GM19395 (cell line): Measurements from ENCODE around the gene TBX4.

Source experiments
- ATAC-seq: cut with Tn5 transposase; IDR thresholded peaks from one replicate; pipeline ENCODE4 v1.9.1; 2021; ENCODE audit warnings: mild to moderate bottlenecking, moderate library complexity; ENCODE audit not compliant: unreplicated experiment

Gene TBX4

DNA sequence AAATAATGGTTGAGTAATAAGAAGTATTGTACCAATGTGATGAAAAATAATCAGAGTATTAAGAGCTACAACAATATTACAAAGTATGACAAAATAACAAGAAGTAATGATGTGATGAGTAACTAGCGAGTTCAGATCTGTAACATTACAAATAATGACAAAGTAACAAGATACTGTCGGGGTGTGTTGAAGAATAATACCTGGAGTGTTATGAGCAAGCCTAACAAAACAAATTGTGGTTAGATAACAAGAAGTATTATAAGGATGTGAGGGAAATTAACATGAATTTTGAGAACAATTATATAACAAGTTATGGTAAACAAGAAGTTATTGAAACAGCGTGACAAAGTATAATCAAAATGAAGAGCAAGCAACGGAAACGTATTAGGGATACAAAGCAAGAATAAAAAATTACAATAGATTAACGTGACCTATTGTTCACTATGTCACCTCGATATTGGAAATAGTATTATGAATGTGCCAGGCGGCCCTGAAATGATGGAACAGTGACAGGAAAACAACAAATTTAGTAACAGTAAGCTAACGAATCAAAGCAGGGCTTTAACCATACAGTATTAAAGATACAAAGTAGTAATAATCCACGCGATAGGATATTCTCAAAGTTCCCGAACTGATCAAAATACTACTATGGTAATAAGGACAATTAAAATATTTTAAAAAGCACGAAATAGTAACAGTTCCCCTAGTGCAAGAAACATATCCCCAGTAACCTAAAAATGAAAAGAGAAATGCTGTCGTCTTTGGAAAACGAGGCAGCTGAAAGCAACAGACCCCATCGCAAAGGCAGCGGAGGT is 1.6 kb downstream of the TBX4 start:
- ATAC-seq: no peak

GRCh38 chr17:61454381-61455323 is 2.4 kb downstream of the TBX4 start:
- ATAC-seq: no peak

GRCh38 chr17:61455324-61456060 is 3.3 kb downstream of the TBX4 start:
- no peak for ATAC-seq

GRCh38 chr17:61456061-61456681 is 3.9 kb downstream of the TBX4 start:
- no peak for ATAC-seq

DNA sequence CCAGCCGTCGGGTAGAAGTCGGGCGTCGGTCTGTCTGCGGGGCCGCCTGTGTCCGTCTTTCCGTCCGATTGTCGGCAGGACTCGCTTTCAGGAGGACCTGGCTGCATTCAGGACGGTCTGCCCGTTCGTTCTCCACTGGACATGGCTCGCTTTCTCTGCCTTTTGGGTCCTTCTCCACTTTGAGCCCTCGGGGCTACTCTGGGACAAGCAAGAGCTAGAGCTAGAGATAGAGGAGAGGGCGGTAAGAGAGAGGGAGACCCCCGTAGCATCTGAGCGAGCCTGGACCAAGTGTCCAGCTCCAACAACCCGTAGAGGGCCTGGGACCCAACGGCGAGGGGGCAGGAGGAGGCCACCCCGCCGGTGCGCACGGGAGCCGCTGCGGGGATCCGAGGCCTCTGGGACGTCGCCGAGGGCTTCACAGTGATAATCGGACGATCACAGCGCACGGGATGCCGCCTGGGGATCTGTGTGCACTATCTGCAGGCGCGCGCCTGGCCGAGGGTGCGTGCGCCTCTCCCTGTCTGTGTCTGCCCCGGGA is 4.5 kb downstream of the TBX4 start:
- no peak for ATAC-seq

DNA sequence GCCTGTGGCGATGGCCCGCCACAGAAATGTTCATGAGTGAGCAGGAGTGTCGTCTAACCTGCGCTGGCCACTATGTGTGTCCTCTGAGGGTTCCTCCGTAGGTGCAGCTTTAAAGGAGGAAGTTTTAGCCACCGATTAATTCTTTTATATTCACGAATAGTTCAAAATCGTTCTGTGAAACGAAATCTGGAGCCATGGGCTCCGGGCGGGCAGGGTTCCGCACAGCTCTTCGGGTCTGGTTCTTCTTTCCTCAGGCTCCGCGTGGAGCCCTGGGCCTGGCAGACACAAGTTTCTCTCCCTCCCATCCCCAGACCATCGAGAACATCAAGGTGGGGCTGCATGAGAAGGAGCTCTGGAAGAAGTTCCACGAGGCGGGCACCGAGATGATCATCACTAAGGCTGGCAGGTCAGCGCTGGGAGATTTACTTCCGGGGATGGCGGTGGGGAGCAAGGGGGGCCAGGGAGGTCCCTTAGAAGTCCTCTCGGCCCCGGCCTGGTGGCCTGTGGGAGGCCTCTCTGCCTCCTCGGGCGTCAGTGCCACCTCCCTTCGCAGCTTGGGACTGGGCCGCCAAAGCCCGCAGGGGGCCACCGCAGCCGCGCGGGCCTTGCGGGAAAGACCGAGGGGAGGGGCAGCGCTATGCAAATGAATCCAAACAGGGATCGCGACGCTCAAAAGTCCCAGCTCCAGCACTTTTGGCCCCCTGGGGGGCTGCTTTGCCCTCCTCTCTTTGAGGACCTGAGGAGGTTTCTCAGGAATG is 5.2 kb downstream of the TBX4 start:
- ATAC-seq: no peak

DNA sequence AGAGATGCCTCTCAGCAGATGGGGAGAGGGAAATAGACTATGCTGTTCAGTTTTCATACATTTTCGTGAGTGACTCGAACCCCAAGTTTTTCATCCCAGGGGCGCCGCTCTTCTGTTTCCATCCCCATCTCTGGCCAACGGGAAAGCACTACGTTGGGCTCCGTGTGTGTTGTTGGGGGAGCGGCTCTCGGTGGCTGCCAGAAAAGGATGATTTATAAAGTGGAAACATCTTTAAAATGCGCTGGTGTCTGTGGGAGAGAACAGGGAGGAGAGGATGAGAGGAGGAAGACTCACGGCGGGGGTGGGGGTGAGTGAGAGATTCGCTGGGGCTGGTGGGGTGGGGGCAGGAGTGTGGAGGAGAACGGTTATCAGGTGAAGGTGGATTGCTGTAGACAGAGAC is 5.8 kb downstream of the TBX4 start:
- no peak for ATAC-seq

DNA sequence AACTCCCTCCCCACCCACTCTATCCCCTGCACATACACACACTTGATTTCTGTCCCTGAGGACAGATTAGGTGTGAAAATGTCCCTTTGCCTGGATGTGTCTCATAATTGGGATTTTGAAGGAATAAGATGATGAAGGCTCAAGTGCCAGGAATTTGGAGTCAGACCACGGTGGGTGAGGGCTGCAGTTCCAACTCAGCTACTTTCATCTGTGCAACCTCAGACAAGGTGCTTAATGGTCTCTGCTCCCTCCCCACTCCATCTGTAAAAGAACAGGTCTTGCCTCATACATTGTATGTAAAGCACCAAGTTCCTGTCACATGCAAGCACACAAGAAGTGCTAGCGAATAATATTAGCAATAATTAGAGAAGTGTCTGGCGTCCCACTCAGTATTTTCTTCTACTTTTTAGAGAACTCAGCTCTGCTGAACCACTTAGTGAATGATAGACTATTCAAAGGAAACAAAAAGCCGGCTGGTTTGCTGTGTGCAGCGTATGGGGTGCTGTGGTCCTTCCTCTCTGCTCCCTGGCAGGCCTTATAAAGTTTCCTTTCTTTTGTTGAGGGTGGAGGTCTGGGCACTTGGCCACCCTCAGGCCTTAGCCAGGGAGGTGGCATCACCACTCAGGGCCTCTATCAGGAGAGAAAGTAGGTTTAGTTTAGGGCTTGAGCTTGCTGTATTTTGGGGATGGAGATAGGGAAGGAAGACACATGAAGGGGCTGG is 6.4 kb downstream of the TBX4 start:
- no peak for ATAC-seq

DNA sequence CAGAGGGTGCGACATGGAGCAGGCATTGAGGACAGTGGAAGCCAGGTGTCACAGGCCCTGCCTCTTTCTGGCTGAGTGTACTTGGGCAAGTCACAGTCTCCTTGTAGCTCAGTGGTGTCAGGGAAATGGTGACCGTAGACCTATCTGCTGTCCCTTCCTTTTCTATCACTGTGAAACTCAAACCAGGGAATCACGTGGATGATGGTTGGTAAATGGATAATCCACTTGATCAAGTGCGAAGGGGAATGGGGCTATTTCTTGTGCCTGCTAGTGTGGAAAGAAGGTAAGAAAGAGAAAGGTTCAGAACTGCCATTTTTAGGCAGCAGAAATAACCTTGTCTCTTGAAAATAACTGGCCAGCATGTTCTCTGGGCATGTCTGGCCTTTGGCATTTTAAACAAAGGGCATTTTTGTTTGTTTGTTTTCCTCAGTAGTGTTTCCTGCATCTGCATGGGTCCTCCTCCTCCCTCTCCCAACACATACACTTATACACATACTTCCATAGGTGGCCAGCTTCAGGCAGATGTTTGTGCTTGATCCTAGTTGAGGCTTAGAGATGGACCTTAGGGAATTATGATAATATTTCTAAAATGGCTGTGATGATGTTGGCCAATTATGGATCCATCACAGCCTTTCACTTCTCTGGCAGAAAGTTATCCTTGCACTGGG is 7.1 kb downstream of the TBX4 start:
- no peak for ATAC-seq

DNA sequence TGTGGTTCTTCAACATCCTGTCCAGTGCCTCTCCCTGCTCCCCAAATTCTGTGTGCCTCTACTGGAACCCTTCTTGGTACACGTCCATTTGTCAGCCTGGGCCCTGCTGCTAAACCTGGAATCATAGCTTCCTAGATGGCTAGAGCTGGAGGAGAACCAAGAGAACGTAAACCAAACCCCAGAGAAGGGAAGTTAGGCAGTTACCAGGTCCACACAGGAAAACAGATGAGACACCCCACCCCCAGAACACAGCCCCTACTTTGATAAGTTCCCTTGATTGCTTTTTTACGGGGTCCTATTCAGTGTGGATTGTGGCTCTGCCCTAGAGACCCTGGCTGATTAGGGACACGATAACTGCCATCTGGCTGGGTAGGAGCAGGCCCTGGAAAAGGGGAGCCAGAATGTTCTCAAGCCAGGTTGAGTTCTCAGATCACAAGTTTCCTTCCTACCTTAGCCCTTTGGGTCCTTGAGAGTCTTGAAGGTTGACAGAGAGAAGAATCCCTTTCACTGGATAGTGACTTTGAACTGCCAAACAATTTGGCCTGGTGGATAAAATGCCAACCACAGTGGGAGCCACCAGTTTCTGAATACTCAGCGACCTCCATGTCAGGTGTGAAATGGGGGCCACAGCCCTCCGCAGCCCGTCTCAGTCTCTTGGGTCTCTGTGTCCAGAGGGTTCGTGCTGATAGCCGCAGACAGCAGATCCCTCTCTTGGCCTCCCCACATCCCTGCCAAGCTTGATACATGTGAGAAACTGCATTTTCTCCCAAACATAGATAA is 7.9 kb downstream of the TBX4 start:
- no peak for ATAC-seq

DNA sequence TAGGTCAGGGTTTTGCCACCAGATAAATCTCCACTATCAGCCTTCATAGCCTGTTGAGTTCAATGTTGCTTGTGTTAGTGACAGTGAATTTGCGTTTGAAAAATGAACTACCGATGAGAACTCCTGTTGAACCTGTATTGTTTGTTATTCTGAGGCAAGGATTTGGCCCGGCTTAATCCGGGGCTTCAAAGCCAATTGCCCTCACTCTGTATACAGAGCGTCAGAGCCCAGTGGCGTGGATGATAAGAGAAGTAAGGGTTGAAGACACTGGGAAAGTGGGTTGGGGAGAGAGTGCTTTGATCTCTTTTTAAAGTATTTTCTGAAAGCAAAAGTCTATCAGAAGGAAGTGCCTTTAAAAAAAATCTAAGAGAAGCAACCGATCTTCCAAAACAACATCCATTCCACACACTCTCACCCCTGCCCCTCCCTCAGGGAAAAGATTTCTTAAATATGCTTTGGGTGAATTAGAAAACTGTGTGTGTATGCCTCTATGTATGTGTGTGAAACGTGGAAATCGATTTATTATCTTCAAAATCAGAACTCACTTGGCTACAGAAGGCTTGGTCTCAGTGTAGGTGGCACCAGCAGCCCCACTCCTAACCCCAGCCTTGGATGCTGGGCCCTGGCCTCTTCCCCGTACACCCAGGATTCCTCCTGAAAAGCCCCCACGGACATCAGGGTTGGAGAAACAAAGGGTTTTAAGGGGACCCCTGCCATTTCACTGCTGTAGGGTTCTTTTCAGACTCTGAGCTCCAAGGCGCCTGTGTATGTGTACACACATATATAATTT is 8.8 kb downstream of the TBX4 start:
- ATAC-seq: no peak

- no peak for ATAC-seq
Observed at GRCh38 chr17:61461586-61461966, 9.4 kb downstream of the TBX4 start.

DNA sequence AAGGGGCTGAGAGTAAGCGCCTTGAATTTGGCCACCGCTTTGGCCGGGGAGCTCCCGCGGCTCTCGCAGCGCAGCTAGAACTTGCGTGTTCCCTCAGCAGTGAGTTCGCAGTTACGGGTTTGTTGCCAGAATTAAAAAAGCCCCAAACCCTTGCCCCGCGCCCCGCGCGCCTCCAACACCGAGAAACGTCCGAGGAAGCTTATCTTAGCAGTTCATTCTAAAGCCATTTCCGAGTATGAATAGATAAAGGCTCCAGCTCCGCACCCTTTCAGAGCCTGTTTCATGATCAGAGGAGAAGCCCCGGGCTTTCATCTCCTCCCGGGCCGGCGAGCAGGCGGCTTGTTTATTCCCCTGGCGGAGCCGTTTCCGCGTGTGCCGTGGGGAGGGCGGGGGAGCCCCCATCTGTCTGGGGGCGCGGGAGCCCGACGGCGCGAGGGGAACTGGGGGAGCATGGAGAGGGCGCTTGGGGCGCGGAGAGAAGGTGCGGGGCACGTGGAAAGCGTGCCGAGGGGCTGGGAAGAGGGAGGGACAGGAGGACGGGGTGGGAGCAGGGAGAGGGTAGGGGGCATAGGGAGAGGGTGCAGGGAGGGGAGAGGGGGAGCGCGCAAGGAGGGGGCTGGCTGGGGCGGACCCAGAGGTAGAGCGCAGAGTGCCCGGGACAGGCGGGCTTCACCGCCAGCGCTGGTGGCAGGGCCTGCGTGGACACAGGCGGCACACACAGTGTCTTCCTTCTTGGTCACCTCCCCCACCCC is 9.9 kb downstream of the TBX4 start:
- no peak for ATAC-seq

DNA sequence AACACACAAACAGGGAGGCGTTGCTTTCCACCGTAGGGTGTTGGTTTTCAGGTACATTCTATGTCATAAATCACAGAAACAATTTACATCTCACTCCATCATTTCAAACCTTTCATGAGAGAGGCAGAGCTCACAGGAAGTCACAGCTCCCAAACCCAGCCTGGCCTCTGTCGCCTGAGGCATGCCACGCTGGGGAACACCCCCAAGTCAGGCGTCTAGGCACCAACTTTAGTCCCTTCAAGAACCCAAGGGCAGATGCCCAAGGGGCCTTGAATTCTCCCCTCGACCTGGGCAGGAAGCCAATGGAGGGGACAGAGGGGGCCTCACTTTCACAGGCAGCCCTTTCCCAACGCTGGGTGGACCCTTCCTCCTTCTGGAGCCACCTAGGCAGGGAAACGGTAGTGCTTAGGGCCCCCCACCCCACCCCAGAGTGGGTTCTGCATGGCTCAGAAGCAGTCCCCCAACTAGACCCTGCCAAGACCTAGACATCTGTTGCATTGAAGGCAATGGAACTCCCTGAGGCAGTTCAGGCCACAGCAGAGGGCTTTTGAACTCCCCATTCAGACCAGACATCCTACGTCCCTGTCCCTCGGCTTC is 10.6 kb downstream of the TBX4 start:
- ATAC-seq: no peak

GRCh38 chr17:61463316-61464129 is 11.3 kb downstream of the TBX4 start:
- no peak for ATAC-seq
